Loucy (cell line): ENCODE results near the gene ANKRD26.

Experiments
- H2AFZ ChIP-seq: fragments of 200-600 bp; sonication (generic); 2 replicates; pipeline ENCODE4 v1.6.0; 2016; ENCODE audit warnings: antibody characterized with exemption, mild to moderate bottlenecking, low read length, moderate library complexity
- H3F3A ChIP-seq: fragments of 200-600 bp; 2 replicates; pipeline ENCODE4 v1.6.0; 2016; ENCODE audit warnings: antibody characterized with exemption, low read depth, mild to moderate bottlenecking
- H3K27me3 ChIP-seq: fragments of 200-600 bp; sonication (generic); 2 replicates; pipeline ENCODE4 v1.6.1; 2014; ENCODE audit warnings: low read length, mild to moderate bottlenecking; ENCODE audit not compliant: insufficient read depth, poor library complexity, severe bottlenecking
- H3K36me3 ChIP-seq: fragments of 200-600 bp; sonication (generic); 2 replicates; pipeline ENCODE4 v1.6.1; 2016; ENCODE audit warnings: low read length; ENCODE audit not compliant: insufficient read depth
- H3K4me1 ChIP-seq: fragments of 200-600 bp; sonication (generic); 2 replicates; pipeline ENCODE4 v1.5.1; 2014; ENCODE audit warnings: low read length, mild to moderate bottlenecking; ENCODE audit not compliant: insufficient read depth, poor library complexity, severe bottlenecking
- H3K4me2 ChIP-seq: fragments of 200-600 bp; sonication (generic); 2 replicates; pipeline ENCODE4 v1.6.0; 2014; ENCODE audit warnings: antibody characterized with exemption, low read length, low read depth, mild to moderate bottlenecking; ENCODE audit not compliant: poor library complexity, severe bottlenecking
- H3K4me3 ChIP-seq: fragments of 200-600 bp; sonication (generic); 2 replicates; pipeline ENCODE4 v1.5.1; 2014; ENCODE audit warnings: low read length, mild to moderate bottlenecking, mixed read lengths; ENCODE audit not compliant: poor library complexity, severe bottlenecking
- H3K79me2 ChIP-seq: fragments of 200-600 bp; sonication (generic); 2 replicates; pipeline ENCODE4 v1.6.1; 2014; ENCODE audit warnings: low read length; ENCODE audit not compliant: insufficient read depth
- H3K9ac ChIP-seq: fragments of 200-600 bp; sonication (generic); 2 replicates; pipeline ENCODE4 v1.6.0; 2014; ENCODE audit warnings: mild to moderate bottlenecking, low read depth, low read length, moderate library complexity; ENCODE audit not compliant: poor library complexity, severe bottlenecking
- H3K9me2 ChIP-seq: fragments of 200-600 bp; sonication (generic); replicated peaks from 2 replicates; pipeline ENCODE4 v1.6.1; 2016; ENCODE audit warnings: low read depth, low read length, mixed read lengths
- H3K9me3 ChIP-seq: fragments of 200-600 bp; sonication (generic); 2 replicates; pipeline ENCODE4 v1.6.1; 2014; ENCODE audit warnings: mild to moderate bottlenecking, antibody characterized with exemption, low read length, low read depth; ENCODE audit not compliant: insufficient read depth
- H4K20me1 ChIP-seq: fragments of 200-600 bp; sonication (generic); 2 replicates; pipeline ENCODE4 v1.6.0; 2014; ENCODE audit warnings: antibody characterized with exemption, low read length, mild to moderate bottlenecking; ENCODE audit not compliant: insufficient read depth, poor library complexity, severe bottlenecking
- EZH2phosphoT487 ChIP-seq: fragments of 200-600 bp; IDR thresholded peaks from 2 replicates; pipeline ENCODE4 v1.6.1; 2018; ENCODE audit warnings: antibody characterized with exemption, mild to moderate bottlenecking, moderate library complexity, borderline replicate concordance
- TF ChIP-seq, protein P1 (sequence below): fragments of 200-600 bp; sonication (generic); conservative IDR thresholded peaks from 2 replicates; pipeline ENCODE4 v1.5.1; 2014; ENCODE audit warnings: mild to moderate bottlenecking, antibody characterized with exemption, low read length

The ANKRD26 gene

DNA sequence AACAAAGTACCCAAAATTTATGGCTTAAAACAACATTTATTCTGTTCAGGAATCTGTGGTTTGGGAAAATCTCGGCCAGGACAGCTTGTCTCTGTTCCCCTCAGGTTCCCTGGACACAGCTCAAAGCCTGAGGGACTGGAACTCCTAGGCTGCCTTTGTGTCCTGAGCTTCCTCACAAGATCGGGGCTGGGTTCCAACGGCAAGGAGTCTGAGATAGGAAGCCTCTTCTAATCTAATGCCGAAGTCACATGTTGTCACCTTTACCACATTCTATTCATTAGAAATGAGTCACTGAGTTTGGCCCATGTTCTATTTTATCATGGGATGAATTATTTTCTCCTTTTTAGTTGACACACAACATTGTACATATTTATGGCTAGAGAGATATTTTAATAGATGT lies 80.5 kb downstream of the ANKRD26 start:
- Histone ChIP-seq H4K20me1 (no peaks in the 10 kb centered on the region), H3K27me3 (no peaks in the 10 kb centered on the region), H3K9me3 (no peaks in the 10 kb centered on the region), H2AFZ (no peak overlapping the region), H3K9me2 (no peaks in the 10 kb centered on the region), H3K4me3 (no peak overlapping the region), H3F3A (no peaks in the 10 kb centered on the region; the same call in 1 of the 2 replicates), H3K4me1 (peaks cover 10% of the 10 kb centered on the region), H3K36me3 (no peaks in the 10 kb centered on the region), H3K9ac (no peak overlapping the region), H3K79me2 (no peaks in the 10 kb centered on the region), H3K4me2 (no peak overlapping the region)
- TF ChIP-seq EZH2phosphoT487: no peak
- TF ChIP-seq, protein P1, sequence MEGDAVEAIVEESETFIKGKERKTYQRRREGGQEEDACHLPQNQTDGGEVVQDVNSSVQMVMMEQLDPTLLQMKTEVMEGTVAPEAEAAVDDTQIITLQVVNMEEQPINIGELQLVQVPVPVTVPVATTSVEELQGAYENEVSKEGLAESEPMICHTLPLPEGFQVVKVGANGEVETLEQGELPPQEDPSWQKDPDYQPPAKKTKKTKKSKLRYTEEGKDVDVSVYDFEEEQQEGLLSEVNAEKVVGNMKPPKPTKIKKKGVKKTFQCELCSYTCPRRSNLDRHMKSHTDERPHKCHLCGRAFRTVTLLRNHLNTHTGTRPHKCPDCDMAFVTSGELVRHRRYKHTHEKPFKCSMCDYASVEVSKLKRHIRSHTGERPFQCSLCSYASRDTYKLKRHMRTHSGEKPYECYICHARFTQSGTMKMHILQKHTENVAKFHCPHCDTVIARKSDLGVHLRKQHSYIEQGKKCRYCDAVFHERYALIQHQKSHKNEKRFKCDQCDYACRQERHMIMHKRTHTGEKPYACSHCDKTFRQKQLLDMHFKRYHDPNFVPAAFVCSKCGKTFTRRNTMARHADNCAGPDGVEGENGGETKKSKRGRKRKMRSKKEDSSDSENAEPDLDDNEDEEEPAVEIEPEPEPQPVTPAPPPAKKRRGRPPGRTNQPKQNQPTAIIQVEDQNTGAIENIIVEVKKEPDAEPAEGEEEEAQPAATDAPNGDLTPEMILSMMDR: no peak

- H3F3A ChIP-seq: no peaks in the 10 kb centered on the region
These were observed 102.7 kb downstream of the ANKRD26 start for GRCh38 chr10:26997610-26998009.

DNA sequence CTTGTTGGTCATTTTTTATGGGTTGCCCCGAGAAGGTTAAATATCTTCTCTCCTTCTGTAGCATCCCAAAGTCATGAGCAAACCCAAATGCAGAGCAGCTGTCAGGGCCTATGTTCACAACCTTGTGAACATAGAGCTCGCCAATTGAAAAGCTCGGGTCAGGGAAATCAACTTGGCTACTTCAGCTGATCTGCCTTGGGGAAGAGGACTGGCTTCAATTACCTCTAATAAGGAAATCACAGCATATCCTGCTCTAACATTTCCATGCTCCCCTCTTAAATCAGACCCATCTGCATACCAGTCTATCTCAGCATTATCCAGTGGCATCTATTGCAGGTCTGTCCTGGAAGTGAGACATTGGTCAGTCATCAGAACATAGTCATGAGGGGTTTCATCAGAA lies 105.6 kb downstream of the ANKRD26 start:
- Histone ChIP-seq H3K4me1 (no peaks in the 10 kb centered on the region), H3K27me3 (no peaks in the 10 kb centered on the region), H4K20me1 (no peaks in the 10 kb centered on the region), H3K4me2 (no peak overlapping the region), H3K9me2 (no peaks in the 10 kb centered on the region), H3K4me3 (no peak overlapping the region), H3K79me2 (no peaks in the 10 kb centered on the region), H3K9ac (no peak overlapping the region), H3F3A (no peaks in the 10 kb centered on the region), H3K9me3 (no peaks in the 10 kb centered on the region), H2AFZ (no peak overlapping the region), H3K36me3 (no peaks in the 10 kb centered on the region)
- TF ChIP-seq EZH2phosphoT487: no peak
- TF ChIP-seq, protein P1: no peak

More at GRCh38 chr10:26997610-26998009, 102.7 kb downstream of the ANKRD26 start:
- Histone ChIP-seq H3K9ac (no peak overlapping the region), H3K36me3 (no peaks in the 10 kb centered on the region), H4K20me1 (no peaks in the 10 kb centered on the region), H2AFZ (no peak overlapping the region), H3K27me3 (no peaks in the 10 kb centered on the region), H3K79me2 (no peaks in the 10 kb centered on the region), H3K4me3 (no peak overlapping the region), H3K4me2 (no peak overlapping the region), H3K9me3 (no peaks in the 10 kb centered on the region), H3K9me2 (no peaks in the 10 kb centered on the region), H3K4me1 (no peaks in the 10 kb centered on the region)
- no peak for TF ChIP-seq EZH2phosphoT487
- TF ChIP-seq, protein P1: no peak
